ENCODE measurements around the gene CERS6. TPM values are rescaled to one million over a fixed set of nuclear protein-coding genes. Genes with fewer than 3 reads are reported as not detected.

CERS6 gene
- total and polyA plus RNA-seq, 11 donors, result 22.1 to 78.0 (median 62.2) TPM

GRCh38 chr2:168816369-168816768 lies 360.3 kb downstream of the CERS6 start:
- H3K4me3 ChIP-seq, result no peak overlapping the region
- H3K27ac ChIP-seq, result no peak overlapping the region
- TF ChIP-seq POLR2A (IDR thresholded peaks at IDR 0.05), result no peak
- 86 to 91% (median 88%) methylated on average over 3 of the region's 3 CpGs for WGBS, 4 donors
- no peaks in the 10 kb centered on the region for H3K9me3 ChIP-seq
- intact Hi-C loops (cut with DNase I), result loop anchor here in 2 of 10 donors (5.0 kb wide), 2 partner anchors 39 to 44 kb away; no protein-coding TSS in a partner anchor
- H3K4me1 ChIP-seq, result peaks cover 0 to 45% (median 14%) of the 10 kb centered on the region in 12 donors
- no peaks in the 10 kb centered on the region for H3K27me3 ChIP-seq
- no peak for DNase-seq
- peaks cover 0 to 5% (median 0%) of the 10 kb centered on the region in 9 donors for H3K36me3 ChIP-seq
- ATAC-seq, result peak in 1 of 4 donors; percentile 43

- no peaks in the 10 kb centered on the region for H3K27me3 ChIP-seq
- peaks cover 0 to 31% (median 14%) of the 10 kb centered on the region in 12 donors for H3K4me1 ChIP-seq
- intact Hi-C loops (cut with DNase I), result loop anchor here in 2 of 10 donors (5.0 kb wide), 2 partner anchors 42 to 47 kb away; no protein-coding TSS in a partner anchor
- DNase-seq (no peak), ATAC-seq (no peak)
- H3K9me3 ChIP-seq, result no peaks in the 10 kb centered on the region
- TF ChIP-seq POLR2A (IDR thresholded peaks at IDR 0.05) (no peak), CTCF (IDR thresholded peaks at IDR 0.05) (no peak)
- H3K27ac ChIP-seq, result no peak overlapping the region
- WGBS, 4 donors, result 17 to 37% (median 25%) methylated on average over 10 of the region's 10 CpGs
- H3K36me3 ChIP-seq, result peaks cover 0 to 1% (median 0%) of the 10 kb centered on the region in 9 donors
- peak overlapping the region in 4 of 12 donors; percentile 10 to 44 (median 22) for H3K4me3 ChIP-seq
Observed at GRCh38 chr2:168819050-168819715, 363.1 kb downstream of the CERS6 start.

- ATAC-seq, result no peak
- H3K27ac ChIP-seq, result no peak overlapping the region
- WGBS, 4 donors, result 81 to 91% (median 86%) methylated on average over 6 of the region's 6 CpGs
Observed at GRCh38 chr2:168819829-168820489, 363.9 kb downstream of the CERS6 start.

GRCh38 chr2:168821577-168821976 lies 365.5 kb downstream of the CERS6 start:
- intact Hi-C loops (cut with DNase I), result no loop called here
- H3K27ac ChIP-seq, result no peak overlapping the region
- DNase-seq (no peak), ATAC-seq (no peak)
- no peak overlapping the region for H3K4me3 ChIP-seq
- 85 to 90% (median 88%) methylated on average over 8 of the region's 8 CpGs for WGBS, 4 donors
- TF ChIP-seq POLR2A (IDR thresholded peaks at IDR 0.05), result no peak
- no peak for TF ChIP-seq CTCF (IDR thresholded peaks at IDR 0.05)
- no peaks in the 10 kb centered on the region for H3K27me3 ChIP-seq
- H3K9me3 ChIP-seq, result no peaks in the 10 kb centered on the region
- peaks cover 0 to 21% (median 8%) of the 10 kb centered on the region in 12 donors for H3K4me1 ChIP-seq
- peaks cover 0 to 14% (median 0%) of the 10 kb centered on the region in 9 donors for H3K36me3 ChIP-seq

More at GRCh38 chr2:168819829-168820489, 363.9 kb downstream of the CERS6 start:
- Histone ChIP-seq H3K9me3 (no peaks in the 10 kb centered on the region), H3K4me3 (peak overlapping the region in 1 of 12 donors; percentile 44), H3K36me3 (peaks cover 0 to 8% (median 0%) of the 10 kb centered on the region in 9 donors), H3K4me1 (peaks cover 0 to 25% (median 13%) of the 10 kb centered on the region in 12 donors), H3K27me3 (no peaks in the 10 kb centered on the region)
- no peak for DNase-seq
- TF ChIP-seq CTCF (IDR thresholded peaks at IDR 0.05) (no peak), POLR2A (IDR thresholded peaks at IDR 0.05) (no peak)
- intact Hi-C loops (cut with DNase I), result loop anchor here in 2 of 10 donors (5.0 kb wide), 2 partner anchors 43 to 48 kb away; no protein-coding TSS in a partner anchor
